ENCODE data around the gene CACNA1S.

DNA sequence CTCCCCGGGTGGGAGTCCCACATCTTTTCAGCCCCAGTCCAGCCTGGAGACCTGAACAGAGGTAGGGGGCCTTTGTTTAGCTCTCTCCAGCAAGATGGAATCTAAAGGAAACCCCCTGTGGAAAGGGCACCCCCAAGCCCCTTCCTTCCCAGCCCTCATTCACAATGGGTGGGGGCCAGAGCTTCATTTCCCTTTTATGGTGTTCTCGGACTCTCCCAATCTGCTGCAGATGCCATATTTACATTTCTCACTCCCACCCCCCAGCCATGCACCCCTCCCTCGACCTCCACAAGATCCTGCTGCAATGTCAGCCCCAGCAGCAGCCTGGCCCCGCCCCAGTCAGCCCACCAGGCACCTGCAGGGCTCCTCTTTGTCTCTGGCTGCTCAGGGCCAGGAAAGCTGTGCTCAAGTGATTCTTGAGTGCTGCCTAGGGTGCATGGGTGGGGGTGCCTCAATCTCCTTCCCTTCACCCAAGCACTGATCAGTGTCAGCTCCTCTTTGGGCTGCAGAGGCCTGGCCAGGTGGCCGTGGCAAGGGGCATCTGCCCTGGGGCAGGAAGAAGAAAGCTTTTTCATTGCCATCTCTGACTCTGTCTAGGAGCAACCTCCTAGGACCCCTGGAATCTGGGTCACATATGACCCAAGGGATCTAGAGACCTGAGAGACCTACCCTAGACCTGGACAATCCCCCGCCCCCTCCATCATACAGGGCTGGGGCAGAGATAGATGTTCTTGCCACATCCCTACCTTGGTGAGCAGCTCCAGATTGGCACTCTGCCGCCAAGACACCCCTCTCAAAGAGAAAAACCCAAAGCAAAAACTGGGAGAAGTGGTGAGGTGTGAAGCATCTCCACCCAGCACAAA, 90.4 kb downstream of the CACNA1S start:
- TF ChIP-seq CTCF (IDR thresholded peaks at IDR 0.05; ENCODE audit: control extremely low read depth in 1 of 3, insufficient read depth in 1 of 3, low read depth in 1 of 3, low read length in 3 of 3) (no peak), POLR2A (IDR thresholded peaks at IDR 0.05; ENCODE audit: control extremely low read depth in 1 of 2, low read depth in 2 of 2, low read length in 2 of 2) (no peak), EZH2 (IDR thresholded peaks at IDR 0.05; ENCODE audit: low read depth, low read length, severe bottlenecking) (no peak), MAX (IDR thresholded peaks at IDR 0.05) (no peak), POLR2AphosphoS5 (IDR thresholded peaks at IDR 0.05; ENCODE audit: low read depth, low read length) (no peak), RAD21 (IDR thresholded peaks at IDR 0.05 in 1 of 2, conservative IDR thresholded peaks at IDR 0.05 in 1 of 2; ENCODE audit: low read depth in 2 of 2, low read length in 2 of 2) (no peak), EP300 (IDR thresholded peaks at IDR 0.05; ENCODE audit: borderline replicate concordance in 1 of 2, low read depth in 2 of 2, low read length in 2 of 2) (no peak), PHF8 (conservative IDR thresholded peaks at IDR 0.05; ENCODE audit: low read depth, low read length) (no peak)

Data from H1 (cell line).